Neuron (in vitro differentiated cells): ENCODE data around the gene GRM3.
"Not testable (repeated sequence)": the region's sequence is repeated elsewhere in the genome, so short reads cannot be mapped to it uniquely, and the experiment has no call there.

Experiments used
- H2AFZ ChIP-seq: one replicate; pipeline ENCODE4 v1.6.1; 2013; ENCODE audit warnings: low read depth, mild to moderate bottlenecking, inconsistent platforms, low read length, moderate library complexity
- H3K27me3 ChIP-seq: one replicate; pipeline ENCODE4 v1.6.1; 2013; ENCODE audit warnings: low read length; ENCODE audit not compliant: insufficient read depth
- H3K36me3 ChIP-seq: one replicate; pipeline ENCODE4 v1.6.1; 2013; ENCODE audit warnings: low read length; ENCODE audit not compliant: insufficient read depth
- H3K4me1 ChIP-seq: one replicate; pipeline ENCODE4 v1.6.1; 2013; ENCODE audit warnings: low read length; ENCODE audit not compliant: insufficient read depth
- H3K4me3 ChIP-seq: 2 replicates; pipeline ENCODE4 v1.5.1; 2013; ENCODE audit warnings: mild to moderate bottlenecking, low read length, moderate library complexity
- H3K9me3 ChIP-seq: one replicate; pipeline ENCODE4 v1.6.1; 2013; ENCODE audit warnings: low read length

GRM3 gene

DNA sequence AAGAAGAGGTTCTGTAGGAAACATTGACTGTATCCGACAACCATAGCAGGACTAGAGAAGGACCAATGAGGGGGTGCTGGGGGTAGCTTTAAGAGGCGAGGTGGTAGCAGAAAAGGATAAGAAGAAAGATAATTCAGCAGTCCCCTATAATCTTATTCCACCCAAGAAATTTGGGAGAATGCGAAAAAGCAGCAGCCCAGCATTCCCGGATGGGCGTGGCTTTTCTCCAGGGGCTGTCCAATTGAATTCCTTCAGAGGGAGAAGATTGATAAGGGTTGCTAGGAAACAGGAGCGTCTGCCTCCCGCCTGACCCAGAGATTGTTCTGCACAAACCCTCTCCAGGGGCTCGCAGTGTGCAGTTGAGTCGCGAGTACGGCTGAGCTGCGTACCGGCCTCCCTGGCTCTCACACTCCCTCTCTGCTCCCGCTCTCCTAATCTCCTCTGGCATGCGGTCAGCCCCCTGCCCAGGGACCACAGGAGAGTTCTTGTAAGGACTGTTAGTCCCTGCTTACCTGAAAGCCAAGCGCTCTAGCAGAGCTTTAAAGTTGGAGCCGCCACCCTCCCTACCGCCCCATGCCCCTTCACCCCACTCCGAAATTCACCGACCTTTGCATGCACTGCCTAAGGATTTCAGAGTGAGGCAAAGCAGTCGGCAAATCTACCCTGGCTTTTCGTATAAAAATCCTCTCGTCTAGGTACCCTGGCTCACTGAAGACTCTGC, at the start of gene GRM3:
Gene GRM3, plus strand, starts transcription at position 349 of the 721 bp plus-strand sequence. CDS start 121,237 bp downstream, outside the sequence.
- Histone ChIP-seq H2AFZ (peak within 1 kb of the TSS; percentile 60), H3K36me3 (no peaks in the 10 kb centered on the region), H3K27me3 (no peaks in the 10 kb centered on the region), H3K9me3 (no peaks in the 10 kb centered on the region), H3K4me1 (peaks cover 38% of the 10 kb centered on the region), H3K4me3 (peak within 1 kb of the TSS; percentile 88)

DNA sequence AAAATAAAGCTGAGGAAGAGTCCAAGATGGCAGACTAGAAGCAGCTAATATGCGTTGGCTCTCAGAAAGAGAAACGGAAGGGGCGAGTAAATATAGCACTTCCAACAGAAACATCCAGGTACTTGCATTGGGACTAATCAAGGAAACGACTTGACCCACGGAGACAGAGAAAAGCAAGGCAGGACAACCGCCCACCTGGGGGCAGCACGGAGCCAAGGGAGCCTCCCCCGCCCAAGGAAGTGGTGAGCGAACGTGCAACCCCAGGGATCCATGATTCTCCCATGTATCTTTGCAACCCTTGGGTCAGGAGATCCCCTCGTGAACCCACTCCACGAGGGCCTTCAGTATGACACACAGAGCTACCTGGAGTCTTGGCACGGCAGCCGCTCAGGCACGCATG, 45.4 kb upstream of the GRM3 start:
- H3K27me3 ChIP-seq: no peaks in the 10 kb centered on the region
- no peaks in the 10 kb centered on the region for H3K4me1 ChIP-seq
- H3K4me3 ChIP-seq: no peak overlapping the region
- H3K9me3 ChIP-seq: no peaks in the 10 kb centered on the region
- H3K36me3 ChIP-seq: no peaks in the 10 kb centered on the region
- H2AFZ ChIP-seq: no peak overlapping the region

DNA sequence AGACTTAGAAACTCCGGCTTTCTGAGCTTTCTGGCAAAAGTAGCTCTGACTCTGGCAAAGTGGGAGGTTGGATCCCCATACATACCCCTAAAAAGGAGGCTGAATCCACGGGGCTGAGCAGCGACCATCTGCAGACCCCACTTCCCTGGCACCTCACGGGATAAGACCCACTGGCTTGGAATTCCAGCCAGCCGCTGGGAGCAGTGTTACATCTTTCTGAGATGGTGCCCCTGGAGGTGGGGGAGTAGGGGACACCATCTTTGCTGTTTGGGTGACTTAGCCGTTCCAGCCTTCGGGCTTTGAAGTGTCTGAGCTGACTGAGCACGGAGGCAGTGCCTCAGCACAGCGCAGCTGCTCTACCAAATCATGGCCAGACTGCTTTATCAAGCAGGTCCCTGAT, 45.0 kb upstream of the GRM3 start:
- no peaks in the 10 kb centered on the region for H3K36me3 ChIP-seq
- no peaks in the 10 kb centered on the region for H3K9me3 ChIP-seq
- no peaks in the 10 kb centered on the region for H3K27me3 ChIP-seq
- H3K4me3 ChIP-seq: no peak overlapping the region
- no peaks in the 10 kb centered on the region for H3K4me1 ChIP-seq
- H2AFZ ChIP-seq: no peak overlapping the region

DNA sequence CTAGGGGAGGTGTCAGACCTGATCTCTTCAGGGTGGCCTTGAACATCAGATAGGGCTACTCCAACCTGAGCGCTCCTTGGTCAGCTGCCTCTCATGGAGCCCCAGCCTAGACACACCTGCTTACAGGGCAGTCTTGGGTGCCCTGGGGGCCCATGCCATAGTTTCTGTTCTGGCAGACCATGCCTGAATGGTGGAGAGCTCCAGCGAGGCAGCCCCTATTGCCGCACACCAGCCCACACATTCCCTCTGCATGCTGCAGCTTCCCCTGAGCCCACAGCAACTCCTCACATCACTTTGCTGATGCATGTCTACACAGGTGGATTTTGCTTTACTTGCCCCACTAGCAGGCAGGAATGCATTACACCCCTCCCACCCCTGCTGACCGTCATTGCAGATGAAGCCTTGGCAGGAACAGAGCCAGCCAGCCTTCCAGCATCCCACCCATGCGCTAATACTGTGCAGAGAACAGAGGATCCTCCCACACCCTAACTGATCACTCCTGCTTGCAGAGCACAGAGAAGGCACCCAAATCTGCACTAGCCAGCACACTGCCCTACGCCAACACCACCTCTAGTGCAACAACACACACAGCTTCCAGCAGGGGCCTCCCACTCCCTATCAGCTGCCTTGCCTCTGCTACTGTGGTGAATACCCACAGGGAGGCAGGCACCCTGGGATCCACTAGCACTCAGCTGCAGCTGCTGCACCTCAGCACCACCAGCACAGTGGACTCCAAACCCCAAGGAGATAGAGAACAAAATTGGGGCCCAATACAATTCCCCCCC, 43.0 kb upstream of the GRM3 start:
- no peak overlapping the region for H2AFZ ChIP-seq
- no peaks in the 10 kb centered on the region for H3K4me1 ChIP-seq
- no peaks in the 10 kb centered on the region for H3K27me3 ChIP-seq
- no peaks in the 10 kb centered on the region for H3K36me3 ChIP-seq
- H3K4me3 ChIP-seq: no peak overlapping the region
- H3K9me3 ChIP-seq: no peaks in the 10 kb centered on the region

DNA sequence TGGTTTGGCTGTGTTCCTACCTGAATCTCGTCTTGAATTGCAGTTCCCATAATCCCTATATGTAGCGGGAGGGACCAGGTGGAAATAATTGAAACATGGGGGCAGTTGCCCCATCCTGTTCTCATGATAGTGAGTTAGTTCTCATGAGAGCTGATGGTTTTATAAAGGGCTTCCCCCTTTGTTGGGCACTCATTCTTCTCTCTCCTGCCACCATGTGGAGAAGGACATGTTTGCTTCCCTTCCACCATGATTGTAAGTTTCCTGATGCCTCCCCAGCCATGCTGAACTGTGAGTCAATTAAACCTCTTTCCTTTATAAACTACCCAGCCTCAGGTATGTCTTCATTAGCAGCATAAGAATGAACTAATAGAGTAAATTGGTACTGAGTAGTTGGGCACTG, 28.0 kb upstream of the GRM3 start:
- not testable (repeated sequence) for H2AFZ ChIP-seq, H3K27me3 ChIP-seq, H3K36me3 ChIP-seq, H3K4me1 ChIP-seq, H3K9me3 ChIP-seq, H3K4me3 ChIP-seq

DNA sequence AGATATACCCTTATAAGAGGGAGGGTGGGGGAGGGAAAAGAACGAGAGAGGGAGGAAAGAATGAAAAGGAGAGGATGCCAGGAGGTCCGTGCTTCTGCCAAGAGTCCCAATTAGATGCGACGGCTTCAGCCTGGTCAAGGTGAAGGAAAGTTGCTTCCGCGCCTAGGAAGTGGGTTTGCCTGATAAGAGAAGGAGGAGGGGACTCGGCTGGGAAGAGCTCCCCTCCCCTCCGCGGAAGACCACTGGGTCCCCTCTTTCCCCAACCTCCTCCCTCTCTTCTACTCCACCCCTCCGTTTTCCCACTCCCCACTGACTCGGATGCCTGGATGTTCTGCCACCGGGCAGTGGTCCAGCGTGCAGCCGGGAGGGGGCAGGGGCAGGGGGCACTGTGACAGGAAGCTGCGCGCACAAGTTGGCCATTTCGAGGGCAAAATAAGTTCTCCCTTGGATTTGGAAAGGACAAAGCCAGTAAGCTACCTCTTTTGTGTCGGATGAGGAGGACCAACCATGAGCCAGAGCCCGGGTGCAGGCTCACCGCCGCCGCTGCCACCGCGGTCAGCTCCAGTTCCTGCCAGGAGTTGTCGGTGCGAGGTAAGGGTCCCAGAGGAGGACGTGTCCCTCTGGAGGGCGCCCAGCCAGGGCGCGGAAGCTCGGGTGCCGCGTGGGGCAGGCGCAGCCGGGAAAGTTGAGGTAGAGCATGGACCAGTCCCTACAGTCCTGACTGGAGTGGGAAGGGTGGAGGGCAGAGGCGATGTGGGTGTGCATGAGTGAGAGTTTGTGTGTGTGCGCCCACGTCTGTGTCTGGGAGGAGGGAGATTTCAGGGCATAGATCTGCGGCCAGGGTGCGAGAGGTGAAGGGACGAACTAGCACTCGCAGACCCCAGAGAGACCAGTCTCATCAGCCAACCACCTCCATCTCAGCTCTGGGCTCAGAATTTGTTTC, 844 bp downstream of the GRM3 start:
- peak overlapping the region; percentile 60 for H2AFZ ChIP-seq
- H3K4me1 ChIP-seq: peaks cover 40% of the 10 kb centered on the region
- no peaks in the 10 kb centered on the region for H3K9me3 ChIP-seq
- no peaks in the 10 kb centered on the region for H3K27me3 ChIP-seq
- no peaks in the 10 kb centered on the region for H3K36me3 ChIP-seq
- peak overlapping the region; percentile 88 for H3K4me3 ChIP-seq

DNA sequence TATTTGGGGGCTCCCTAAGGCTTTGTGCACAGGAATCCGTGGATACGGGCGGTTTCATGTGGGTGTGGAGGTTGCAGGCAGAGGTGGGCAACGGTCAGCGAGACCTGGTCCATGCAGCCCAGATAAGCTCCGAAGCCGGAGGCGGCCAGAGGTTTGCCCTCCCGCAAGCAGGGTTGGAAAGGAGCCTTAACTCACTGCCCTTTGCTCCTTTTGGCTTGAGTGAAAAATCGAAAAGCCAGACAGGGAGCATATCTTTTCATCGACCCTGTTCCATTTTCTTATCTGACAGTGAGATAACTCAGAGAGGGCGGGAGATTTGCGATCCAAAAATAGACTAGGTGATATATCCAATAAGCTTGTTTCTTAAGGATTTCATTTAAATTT, 1.5 kb downstream of the GRM3 start:
- H3K4me3 ChIP-seq: peak overlapping the region; percentile 88
- H2AFZ ChIP-seq: peak overlapping the region; percentile 60
- no peaks in the 10 kb centered on the region for H3K9me3 ChIP-seq
- peaks cover 42% of the 10 kb centered on the region for H3K4me1 ChIP-seq
- no peaks in the 10 kb centered on the region for H3K27me3 ChIP-seq
- H3K36me3 ChIP-seq: no peaks in the 10 kb centered on the region

DNA sequence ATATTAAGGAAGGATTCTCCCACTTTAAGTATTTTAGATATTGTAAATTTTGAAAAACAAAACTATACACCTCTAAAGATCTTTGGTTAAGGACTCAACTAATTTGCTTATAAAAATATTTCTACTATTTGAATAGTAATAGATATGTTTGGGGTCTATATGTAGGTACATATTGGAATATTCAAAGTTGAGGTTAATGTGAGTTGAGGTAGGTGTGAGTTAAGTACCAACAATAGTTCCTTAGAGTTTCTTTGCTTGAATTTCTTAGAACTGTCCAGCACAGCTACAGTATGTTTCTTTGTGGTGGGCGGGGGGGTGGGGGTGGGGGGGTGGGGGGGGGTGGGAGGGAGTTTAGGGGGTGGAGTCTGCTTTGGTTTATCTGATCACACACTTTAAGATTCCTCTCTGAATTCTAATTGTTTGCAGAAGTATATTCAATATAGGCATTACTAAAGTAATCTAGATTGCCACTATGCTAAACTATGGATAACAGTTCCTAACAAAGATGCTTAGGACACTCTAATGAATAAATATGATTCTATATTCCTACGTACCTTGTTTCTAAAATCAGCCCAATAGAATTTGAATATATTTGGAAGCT, 2.1 kb downstream of the GRM3 start:
- H3K4me3 ChIP-seq: peak overlapping the region; percentile 88
- no peaks in the 10 kb centered on the region for H3K27me3 ChIP-seq
- no peaks in the 10 kb centered on the region for H3K36me3 ChIP-seq
- no peaks in the 10 kb centered on the region for H3K9me3 ChIP-seq
- peaks cover 47% of the 10 kb centered on the region for H3K4me1 ChIP-seq
- H2AFZ ChIP-seq: peak overlapping the region; percentile 60

DNA sequence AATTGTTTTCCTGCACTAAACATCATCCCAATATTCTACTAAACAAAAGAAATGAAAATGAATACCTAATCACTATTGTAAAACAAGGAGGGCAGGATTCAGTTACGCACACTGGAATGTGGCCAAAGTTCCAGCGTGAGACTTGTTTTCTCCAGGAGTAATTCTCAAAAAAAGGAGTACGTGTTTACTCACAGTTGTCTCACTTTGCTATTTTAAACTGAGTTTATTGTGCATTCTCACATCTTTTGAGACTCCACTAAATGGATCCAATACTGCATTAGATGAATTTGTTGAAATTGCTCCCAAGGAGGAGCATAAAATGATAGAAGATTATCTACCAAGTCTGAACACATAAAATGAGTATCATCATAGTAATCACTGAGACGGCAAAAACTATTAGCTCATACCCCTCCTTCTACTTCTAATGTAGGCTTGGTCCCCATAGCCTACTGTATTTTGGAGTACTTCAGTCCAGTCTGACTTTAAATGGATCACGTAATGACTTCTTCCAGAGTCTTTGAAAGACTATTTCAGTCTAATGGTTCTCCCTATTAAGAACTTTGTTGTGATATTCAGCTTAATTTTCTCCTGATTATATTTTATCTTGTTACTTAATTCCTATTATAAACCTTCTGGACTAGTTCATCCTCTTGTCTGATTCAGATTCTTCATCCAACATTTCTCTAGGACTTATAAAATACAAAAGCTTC, 3.8 kb downstream of the GRM3 start:
- Histone ChIP-seq H3K27me3 (no peaks in the 10 kb centered on the region), H3K4me1 (peaks cover 53% of the 10 kb centered on the region), H3K4me3 (no peak overlapping the region), H3K9me3 (no peaks in the 10 kb centered on the region), H2AFZ (no peak overlapping the region), H3K36me3 (no peaks in the 10 kb centered on the region)

DNA sequence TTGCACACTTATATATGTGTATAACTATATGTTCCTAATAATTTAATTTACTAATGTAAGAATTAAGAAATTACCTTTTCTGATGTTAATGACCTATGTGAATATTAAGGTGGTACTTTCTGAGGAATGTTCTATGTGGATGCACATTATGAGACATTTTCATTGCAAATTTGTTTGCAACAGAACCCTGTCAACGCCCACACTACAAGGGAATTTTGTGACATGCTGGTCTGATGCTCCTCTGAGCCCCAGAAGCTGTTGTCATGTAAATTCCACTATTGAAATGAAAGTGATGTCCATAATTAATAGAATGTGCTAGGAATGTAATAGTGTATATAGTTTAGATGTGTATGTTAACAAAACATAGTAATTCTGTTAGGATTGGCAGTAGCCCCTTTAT, 4.5 kb downstream of the GRM3 start:
- H3K27me3 ChIP-seq: no peaks in the 10 kb centered on the region

DNA sequence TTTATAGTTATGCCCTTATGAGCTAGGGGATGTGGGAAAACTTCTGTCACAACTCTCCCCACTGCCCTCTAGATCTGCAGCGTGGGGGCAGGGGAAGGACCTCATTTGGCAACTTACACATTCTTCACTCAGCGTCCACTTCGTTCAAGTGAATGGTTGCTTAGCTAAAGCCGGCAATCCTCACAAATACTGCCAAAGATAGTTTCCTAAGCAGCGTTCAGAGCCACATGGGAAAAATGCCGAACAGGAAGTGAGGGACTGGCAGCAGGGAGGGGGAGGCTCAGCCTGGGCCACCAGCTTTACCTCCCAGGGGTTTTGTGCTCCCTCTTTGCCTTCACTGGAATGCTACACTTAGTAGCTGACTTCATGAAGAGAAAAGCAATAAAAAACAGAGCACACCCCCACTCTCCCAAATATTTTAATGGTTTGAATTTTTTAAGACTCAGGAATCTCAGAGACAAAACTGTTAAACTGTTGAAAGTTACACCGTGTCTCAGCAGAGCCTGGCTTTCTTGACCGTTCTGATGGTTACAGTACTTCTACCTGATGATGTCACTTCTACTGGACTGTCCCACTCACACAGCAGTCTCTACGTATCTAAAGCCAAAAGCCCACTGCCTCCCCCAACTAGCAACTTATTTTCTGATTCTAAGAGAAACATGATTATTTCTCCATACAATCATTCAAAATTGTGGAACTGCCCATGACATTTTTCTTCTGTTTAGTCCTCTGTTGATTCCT, 10.4 kb downstream of the GRM3 start:
- H3K9me3 ChIP-seq: no peaks in the 10 kb centered on the region
- no peaks in the 10 kb centered on the region for H3K36me3 ChIP-seq
- no peak overlapping the region for H3K4me3 ChIP-seq
- no peak overlapping the region for H2AFZ ChIP-seq
- H3K4me1 ChIP-seq: peaks cover 15% of the 10 kb centered on the region
- H3K27me3 ChIP-seq: no peaks in the 10 kb centered on the region

More for the DNA sequence above, 4.5 kb downstream of the GRM3 start:
- no peak overlapping the region for H2AFZ ChIP-seq
- H3K36me3 ChIP-seq: no peaks in the 10 kb centered on the region
- no peak overlapping the region for H3K4me3 ChIP-seq
- peaks cover 52% of the 10 kb centered on the region for H3K4me1 ChIP-seq
- no peaks in the 10 kb centered on the region for H3K9me3 ChIP-seq

DNA sequence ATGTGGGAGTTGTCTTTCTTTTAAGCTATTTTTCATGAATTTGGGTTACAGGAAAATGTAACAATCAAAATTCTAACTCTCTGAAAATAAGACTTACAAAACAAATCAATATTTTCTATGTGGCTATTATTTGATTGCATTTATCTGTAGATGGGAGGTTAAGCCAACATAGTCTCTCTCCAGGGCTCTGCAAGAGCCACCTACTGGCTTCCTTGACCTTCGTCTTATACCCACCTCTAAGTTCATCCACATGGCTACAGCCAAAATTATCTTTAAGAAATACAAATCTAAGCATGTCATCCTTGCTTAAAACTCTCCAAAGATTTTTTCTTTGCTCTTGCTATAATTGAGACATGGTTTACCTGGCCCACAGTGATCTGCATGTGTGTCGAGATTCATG, 14.2 kb downstream of the GRM3 start:
- no peaks in the 10 kb centered on the region for H3K36me3 ChIP-seq
- no peak overlapping the region for H3K4me3 ChIP-seq
- H3K9me3 ChIP-seq: no peaks in the 10 kb centered on the region
- no peak overlapping the region for H2AFZ ChIP-seq
- H3K27me3 ChIP-seq: no peaks in the 10 kb centered on the region
- peaks cover 26% of the 10 kb centered on the region for H3K4me1 ChIP-seq
